SJSA1 (cell line): ENCODE measurements around the gene TAF1C. TPM values are rescaled to one million over a fixed set of nuclear protein-coding genes. Genes with fewer than 3 reads are reported as not detected.

Experiments used
- DNase-seq, 2 experiments: peaks; one replicate each; pipeline ENCODE4 v3.0.0-alpha.2; 2015 to 2020; ENCODE audit warnings: low spot score in 2 of 2, low read depth in 1 of 2
- H3K27ac ChIP-seq: fragments of 250-450 bp; sonication (Bioruptor Pico); 2 replicates; pipeline ENCODE4 v1.5.1; 2020; ENCODE audit warnings: mild to moderate bottlenecking, moderate library complexity
- H3K27me3 ChIP-seq: fragments of 250-450 bp; sonication (Bioruptor Pico); replicated peaks from 2 replicates; pipeline ENCODE4 v1.5.1; 2020; ENCODE audit warnings: mild to moderate bottlenecking, moderate library complexity
- H3K36me3 ChIP-seq: fragments of 250-450 bp; sonication (Bioruptor Pico); 2 replicates; pipeline ENCODE4 v1.5.1; 2020; ENCODE audit warnings: mild to moderate bottlenecking
- H3K4me1 ChIP-seq: fragments of 250-450 bp; sonication (Bioruptor Pico); replicated peaks from 2 replicates; pipeline ENCODE4 v1.6.1; 2021; ENCODE audit warnings: mild to moderate bottlenecking
- H3K4me3 ChIP-seq: fragments of 250-450 bp; sonication (Bioruptor Pico); 2 replicates; pipeline ENCODE4 v1.5.1; 2020; ENCODE audit warnings: mild to moderate bottlenecking
- H3K9me3 ChIP-seq: fragments of 250-450 bp; sonication (Bioruptor Pico); replicated peaks from 2 replicates; pipeline ENCODE4 v1.5.1; 2020; ENCODE audit warnings: mild to moderate bottlenecking
- total RNA-seq: library from RNA; depleted of rRNA; stranded (reverse); fragments of >200 nt; shearing (Covaris generic); gene quantifications from 2 replicates; pipeline ENCODE4 v1.2.3, GENCODE V29; 2014; rRNA removed

TAF1C gene
- 16.8 and 20.5 TPM in 2 replicates for total RNA-seq

- Histone ChIP-seq H3K4me3 (peak within 1 kb of the TSS; percentile 72), H3K36me3 (peaks cover 42% of the 10 kb centered on the region), H3K27ac (0 out of 2 replicates have a peak within 1 kb of the TSS, but pooled peaks have one; percentile 1), H3K9me3 (no peaks in the 10 kb centered on the region), H3K27me3 (no peaks in the 10 kb centered on the region), H3K4me1 (peaks cover 4% of the 10 kb centered on the region)
- DNase-seq: peak; percentile 91 to 97
Measured at GRCh38 chr16:84186685-84187437, at the start of gene TAF1C. TSS of gene TAF1C (minus strand) at chr16:84187057. CDS start at chr16:84184988, 2,069 bp downstream.

- no peaks in the 10 kb centered on the region for H3K9me3 ChIP-seq
Measured at GRCh38 chr16:84234321-84235241, 47.7 kb upstream of the TAF1C start.

GRCh38 chr16:84233748-84234147 lies 46.9 kb upstream of the TAF1C start:
- Histone ChIP-seq H3K27me3 (no peaks in the 10 kb centered on the region), H3K9me3 (no peaks in the 10 kb centered on the region), H3K27ac (no peak overlapping the region), H3K4me3 (no peak overlapping the region), H3K36me3 (no peaks in the 10 kb centered on the region), H3K4me1 (peaks cover 3% of the 10 kb centered on the region)
- DNase-seq: no peak

More at GRCh38 chr16:84234321-84235241, 47.7 kb upstream of the TAF1C start:
- H3K4me1 ChIP-seq: no peaks in the 10 kb centered on the region; the same call in 1 of the 2 replicates
- no peak overlapping the region for H3K4me3 ChIP-seq
- no peak for DNase-seq
- no peak overlapping the region for H3K27ac ChIP-seq
- H3K36me3 ChIP-seq: no peaks in the 10 kb centered on the region
- peaks cover 6% of the 10 kb centered on the region; the same call in 1 of the 2 replicates for H3K27me3 ChIP-seq

- no peaks in the 10 kb centered on the region for H3K9me3 ChIP-seq
- peaks cover 11% of the 10 kb centered on the region for H3K4me1 ChIP-seq
- no peaks in the 10 kb centered on the region for H3K27me3 ChIP-seq
- no peaks in the 10 kb centered on the region for H3K36me3 ChIP-seq
- no peak overlapping the region for H3K4me3 ChIP-seq
- H3K27ac ChIP-seq: no peak overlapping the region
- no peak for DNase-seq
Measured at GRCh38 chr16:84232969-84233368, 46.1 kb upstream of the TAF1C start.

- Histone ChIP-seq H3K36me3 (no peaks in the 10 kb centered on the region), H3K9me3 (no peaks in the 10 kb centered on the region), H3K4me3 (no peak overlapping the region), H3K27ac (no peak overlapping the region), H3K27me3 (no peaks in the 10 kb centered on the region), H3K4me1 (peaks cover 15% of the 10 kb centered on the region)
- DNase-seq: no peak
Measured at GRCh38 chr16:84232060-84232459, 45.2 kb upstream of the TAF1C start.

GRCh38 chr16:84229471-84229870 lies 42.6 kb upstream of the TAF1C start:
- H3K36me3 ChIP-seq: no peaks in the 10 kb centered on the region
- H3K4me3 ChIP-seq: no peak overlapping the region
- H3K27me3 ChIP-seq: no peaks in the 10 kb centered on the region
- H3K27ac ChIP-seq: no peak overlapping the region
- peaks cover 15% of the 10 kb centered on the region for H3K4me1 ChIP-seq
- H3K9me3 ChIP-seq: no peaks in the 10 kb centered on the region
- DNase-seq: no peak

- Histone ChIP-seq H3K36me3 (no peaks in the 10 kb centered on the region), H3K9me3 (no peaks in the 10 kb centered on the region), H3K4me3 (no peak overlapping the region), H3K4me1 (peaks cover 15% of the 10 kb centered on the region), H3K27me3 (no peaks in the 10 kb centered on the region), H3K27ac (peak overlapping the region; percentile 47)
- DNase-seq: peak; percentile 68 to 89
Measured at GRCh38 chr16:84228256-84228838, 41.5 kb upstream of the TAF1C start.

GRCh38 chr16:84227548-84227947 lies 40.7 kb upstream of the TAF1C start:
- Histone ChIP-seq H3K4me1 (peaks cover 15% of the 10 kb centered on the region), H3K9me3 (no peaks in the 10 kb centered on the region), H3K36me3 (no peaks in the 10 kb centered on the region), H3K27me3 (no peaks in the 10 kb centered on the region), H3K4me3 (no peak overlapping the region), H3K27ac (no peak overlapping the region)
- no peak for DNase-seq

GRCh38 chr16:84226026-84226425 lies 39.2 kb upstream of the TAF1C start:
- DNase-seq: no peak
- Histone ChIP-seq H3K9me3 (no peaks in the 10 kb centered on the region), H3K36me3 (no peaks in the 10 kb centered on the region), H3K27me3 (no peaks in the 10 kb centered on the region), H3K4me3 (no peak overlapping the region), H3K4me1 (peaks cover 15% of the 10 kb centered on the region), H3K27ac (no peak overlapping the region)

GRCh38 chr16:84225571-84225970 lies 38.7 kb upstream of the TAF1C start:
- Histone ChIP-seq H3K27ac (no peak overlapping the region), H3K4me3 (no peak overlapping the region), H3K27me3 (no peaks in the 10 kb centered on the region), H3K4me1 (peaks cover 15% of the 10 kb centered on the region), H3K36me3 (no peaks in the 10 kb centered on the region), H3K9me3 (no peaks in the 10 kb centered on the region)
- no peak for DNase-seq

- DNase-seq: no peak
- Histone ChIP-seq H3K27ac (no peak overlapping the region), H3K36me3 (no peaks in the 10 kb centered on the region), H3K27me3 (no peaks in the 10 kb centered on the region), H3K9me3 (no peaks in the 10 kb centered on the region), H3K4me3 (no peak overlapping the region), H3K4me1 (peaks cover 15% of the 10 kb centered on the region)
Measured at GRCh38 chr16:84225126-84225525, 38.3 kb upstream of the TAF1C start.

GRCh38 chr16:84224554-84224953 lies 37.7 kb upstream of the TAF1C start:
- Histone ChIP-seq H3K4me1 (peaks cover 15% of the 10 kb centered on the region), H3K4me3 (no peak overlapping the region), H3K9me3 (no peaks in the 10 kb centered on the region)

GRCh38 chr16:84223456-84223855 lies 36.6 kb upstream of the TAF1C start:
- Histone ChIP-seq H3K27me3 (no peaks in the 10 kb centered on the region), H3K36me3 (no peaks in the 10 kb centered on the region), H3K27ac (no peak overlapping the region), H3K4me1 (peaks cover 9% of the 10 kb centered on the region), H3K4me3 (no peak overlapping the region), H3K9me3 (no peaks in the 10 kb centered on the region)
- no peak for DNase-seq

More at GRCh38 chr16:84224554-84224953, 37.7 kb upstream of the TAF1C start:
- no peak for DNase-seq
- Histone ChIP-seq H3K36me3 (no peaks in the 10 kb centered on the region), H3K27ac (no peak overlapping the region), H3K27me3 (no peaks in the 10 kb centered on the region)
